ENCODE data around the gene FITM1. TPM values are rescaled to one million over a fixed set of nuclear protein-coding genes. Genes with fewer than 3 reads are reported as not detected.

The FITM1 gene
- total RNA-seq, 1 experiment from 2014 or later = 0.55 TPM

- Histone ChIP-seq H3K9me2 (replicated peaks; ENCODE audit: low read length) (no peaks in the 10 kb centered on the region), H3K79me2 (ENCODE audit: low read length) (no peaks in the 10 kb centered on the region), H3K9ac (ENCODE audit: low read length) (no peak overlapping the region), H2AFZ (ENCODE audit: low read length) (no peak overlapping the region), H4K20me1 (ENCODE audit: low read length) (no peaks in the 10 kb centered on the region), H3K9me3 (ENCODE audit: low read length) (no peaks in the 10 kb centered on the region), H3K4me1 (ENCODE audit: insufficient read depth, low read length) (no peaks in the 10 kb centered on the region), H3K4me3 (ENCODE audit: low read length) (no peak overlapping the region), H3F3A (ENCODE audit: low read length, unreplicated experiment) (no peaks in the 10 kb centered on the region), H3K4me2 (ENCODE audit: low read length) (no peak overlapping the region), H3K36me3 (ENCODE audit: low read depth, low read length) (no peaks in the 10 kb centered on the region), H3K27ac (ENCODE audit: low read length) (no peak overlapping the region), H3K27me3 (ENCODE audit: low read length) (no peaks in the 10 kb centered on the region)
- no peak for TF ChIP-seq CTCF (conservative IDR thresholded peaks at IDR 0.05; ENCODE audit: low read depth, low read length)
- no peak for TF ChIP-seq EZH2phosphoT487 (IDR thresholded peaks at IDR 0.05; ENCODE audit: borderline replicate concordance, low read length)
- TF ChIP-seq EZH2 (IDR thresholded peaks at IDR 0.05; ENCODE audit: low read length, unreplicated experiment) = no peak
- ChIA-PET POLR2A (ENCODE audit: unreplicated experiment) (no interaction called here), CTCF (no interaction called here)
- intact Hi-C loops (cut with micrococcal nuclease) = no loop called here
- ATAC-seq (no peak), DNase-seq (no peak)
- BruUV-seq (replicated peaks) = no TSS peak
These were observed 43.5 kb upstream of the FITM1 start for GRCh38 chr14:24087004-24087403.

DNA sequence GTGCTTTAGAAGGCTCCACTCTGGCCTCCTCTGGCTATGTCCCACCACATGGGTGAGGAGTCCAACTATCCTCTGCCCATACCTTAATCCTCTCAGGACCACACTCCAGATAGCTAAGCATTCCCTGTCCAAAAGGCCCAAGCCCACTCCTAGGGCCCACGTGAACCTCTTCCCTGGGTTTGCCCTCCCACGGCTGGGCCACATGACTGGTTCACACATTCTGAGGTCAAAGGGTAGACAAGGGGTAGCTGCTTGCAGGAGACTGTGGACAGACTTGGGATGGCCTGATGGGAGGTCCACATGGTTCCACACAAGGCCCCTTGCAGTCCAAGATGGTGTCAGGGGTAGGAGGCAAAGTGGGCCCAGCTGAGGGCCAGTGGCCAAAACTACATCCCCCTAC is 42.4 kb upstream of the FITM1 start:
- Histone ChIP-seq H3K4me2 (ENCODE audit: low read length) (no peak overlapping the region), H3K27ac (ENCODE audit: low read length) (no peak overlapping the region), H4K20me1 (ENCODE audit: low read length) (no peaks in the 10 kb centered on the region), H3K79me2 (ENCODE audit: low read length) (no peaks in the 10 kb centered on the region), H3K27me3 (ENCODE audit: low read length) (no peaks in the 10 kb centered on the region), H2AFZ (ENCODE audit: low read length) (no peak overlapping the region), H3F3A (ENCODE audit: low read length, unreplicated experiment) (no peaks in the 10 kb centered on the region), H3K9me3 (ENCODE audit: low read length) (no peaks in the 10 kb centered on the region), H3K36me3 (ENCODE audit: low read depth, low read length) (no peaks in the 10 kb centered on the region), H3K9ac (ENCODE audit: low read length) (no peak overlapping the region), H3K9me2 (replicated peaks; ENCODE audit: low read length) (no peaks in the 10 kb centered on the region), H3K4me3 (ENCODE audit: low read length) (no peak overlapping the region), H3K4me1 (ENCODE audit: insufficient read depth, low read length) (no peaks in the 10 kb centered on the region)
- CTCF ChIA-PET = interaction anchor here (1.0 kb wide), 1 partner anchor 30 kb away, joined by 3 read pairs; no protein-coding TSS in a partner anchor
- POLR2A ChIA-PET (ENCODE audit: unreplicated experiment) = no interaction called here
- no peak for DNase-seq
- intact Hi-C loops (cut with micrococcal nuclease) = no loop called here
- TF ChIP-seq CTCF (conservative IDR thresholded peaks at IDR 0.05; ENCODE audit: low read depth, low read length) (no peak), EZH2 (IDR thresholded peaks at IDR 0.05; ENCODE audit: low read length, unreplicated experiment) (no peak)
- ATAC-seq = no peak
- no TSS peak for BruUV-seq (replicated peaks)

- Histone ChIP-seq H3K4me3 (ENCODE audit: low read length) (no peak overlapping the region), H3K27me3 (ENCODE audit: low read length) (no peaks in the 10 kb centered on the region), H2AFZ (ENCODE audit: low read length) (no peak overlapping the region), H3K4me1 (ENCODE audit: insufficient read depth, low read length) (peaks cover 3% of the 10 kb centered on the region), H3K36me3 (ENCODE audit: low read depth, low read length) (no peaks in the 10 kb centered on the region), H3K9ac (ENCODE audit: low read length) (no peak overlapping the region), H3K4me2 (ENCODE audit: low read length) (no peak overlapping the region), H3K9me2 (replicated peaks; ENCODE audit: low read length) (no peaks in the 10 kb centered on the region), H3F3A (ENCODE audit: low read length, unreplicated experiment) (no peaks in the 10 kb centered on the region), H3K9me3 (ENCODE audit: low read length) (no peaks in the 10 kb centered on the region), H4K20me1 (ENCODE audit: low read length) (no peaks in the 10 kb centered on the region), H3K27ac (ENCODE audit: low read length) (no peak overlapping the region), H3K79me2 (ENCODE audit: low read length) (peaks cover 1% of the 10 kb centered on the region; the same call in 1 of the 2 replicates)
- intact Hi-C loops (cut with micrococcal nuclease) = loop anchor here (1.0 to 2.0 kb wide), 2 partner anchors 32 to 75 kb away; no protein-coding TSS in a partner anchor
- TF ChIP-seq EZH2phosphoT487 (IDR thresholded peaks at IDR 0.05; ENCODE audit: borderline replicate concordance, low read length) (no peak), EZH2 (IDR thresholded peaks at IDR 0.05; ENCODE audit: low read length, unreplicated experiment) (no peak)
- CTCF ChIA-PET = interaction anchor here (1.4 to 1.7 kb wide), 2 partner anchors 19 to 32 kb away, joined by 18 to 22 read pairs; no protein-coding TSS in a partner anchor
- BruUV-seq (replicated peaks) = no TSS peak
- POLR2A ChIA-PET (ENCODE audit: unreplicated experiment) = no interaction called here
- ATAC-seq = no peak
- no peak for DNase-seq
These were observed 40.6 kb upstream of the FITM1 start for GRCh38 chr14:24089890-24090289.

All from PC-3 (cell line).